GM12891 (cell line): ENCODE data around the gene FASN.

Source experiments
- PAX5 ChIP-seq: IDR thresholded peaks from 2 replicates; pipeline ENCODE4 v1.6.1; 2011; ENCODE audit warnings: low read length, moderate library complexity, mild to moderate bottlenecking; ENCODE audit not compliant: insufficient read depth, severe bottlenecking
- POLR2A ChIP-seq: IDR thresholded peaks from 2 replicates; pipeline ENCODE4 v1.6.1; 2011; ENCODE audit warnings: low read depth, low read length, control low read depth
- POLR2AphosphoS5 ChIP-seq: IDR thresholded peaks from 2 replicates; pipeline ENCODE4 v1.6.1; 2011; ENCODE audit warnings: low read depth, low read length, control low read depth

GRCh38 chr17:82063424-82064415 is 34.3 kb downstream of the FASN start:
- TF ChIP-seq POLR2AphosphoS5 (no peak), POLR2A (0 out of 2 replicates have a peak, but pooled peaks have one; percentile 9), PAX5 (no peak)
